K562 (cell line): Measurements from ENCODE around the gene GALM. TPM values are rescaled to one million over a fixed set of nuclear protein-coding genes. Genes with fewer than 3 reads are reported as not detected.
A peak's percentile ranks its signal among the peaks of the same experiment; 100 is the strongest.

Experiments used
- ARID2 ChIP-seq: fragments of 450-650 bp; IDR thresholded peaks from 2 replicates; pipeline ENCODE4 v1.6.1; 2017; ENCODE audit warnings: antibody characterized with exemption, mild to moderate bottlenecking
- BACH1 ChIP-seq: fragments of 200-800 bp; sonication (Bioruptor generic); IDR thresholded peaks from 2 replicates; pipeline ENCODE4 v1.6.1; 2016; ENCODE audit warnings: missing genetic modification characterization, missing compliant biosample characterization
- BMI1 ChIP-seq: fragments of 150-350 bp; IDR thresholded peaks from 2 replicates; pipeline ENCODE4 v1.6.1; 2014; ENCODE audit warnings: low read length
- BRD9 ChIP-seq: fragments of 450-650 bp; IDR thresholded peaks from 2 replicates; pipeline ENCODE4 v1.6.1; 2018; ENCODE audit warnings: low read depth; ENCODE audit not compliant: partially characterized antibody
- CCNT2 ChIP-seq: IDR thresholded peaks from 2 replicates; pipeline ENCODE4 v1.6.1; 2011; ENCODE audit warnings: borderline replicate concordance, low read depth, mild to moderate bottlenecking, moderate library complexity, mixed read lengths, low read length; ENCODE audit not compliant: insufficient read length; ENCODE audit errors: extremely low read depth
- E2F4 ChIP-seq: sonication (generic); formaldehyde crosslinking; IDR thresholded peaks from 2 replicates; pipeline ENCODE4 v1.8.0; 2022; ENCODE audit warnings: mild to moderate bottlenecking, low read depth, missing genetic modification reagents
- ETS1 ChIP-seq: conservative IDR thresholded peaks from 2 replicates; pipeline ENCODE4 v1.6.1; 2011; ENCODE audit warnings: low read depth, mild to moderate bottlenecking, low read length; ENCODE audit not compliant: control insufficient read depth
- EZH2 ChIP-seq: IDR thresholded peaks from 2 replicates; pipeline ENCODE4 v1.6.1; 2012; ENCODE audit warnings: low read depth, mild to moderate bottlenecking, inconsistent platforms, low read length, borderline replicate concordance
- KDM2B ChIP-seq: fragments of 250-450 bp; sonication (Bioruptor Pico); IDR thresholded peaks from 2 replicates; pipeline ENCODE4 v1.8.0; 2021; ENCODE audit warnings: mild to moderate bottlenecking, moderate library complexity
- MEIS2 ChIP-seq: fragments of 450-650 bp; IDR thresholded peaks from 2 replicates; pipeline ENCODE4 v1.6.1; 2014; ENCODE audit warnings: mild to moderate bottlenecking; ENCODE audit not compliant: partially characterized antibody
- PHF8 ChIP-seq: fragments of 200-600 bp; sonication (generic); IDR thresholded peaks from 2 replicates; pipeline ENCODE4 v1.6.1; 2012; ENCODE audit warnings: mixed run types, mild to moderate bottlenecking, inconsistent platforms, low read length, moderate library complexity, borderline replicate concordance
- SIN3A ChIP-seq, 2 experiments: fragments of 150-350 bp in 1 of 2; IDR thresholded peaks; 2 replicates each; pipeline ENCODE4 v1.6.1; 2011 to 2016; ENCODE audit warnings: borderline replicate concordance in 2 of 2, low read depth in 2 of 2, low read length in 2 of 2, mild to moderate bottlenecking in 2 of 2, moderate library complexity in 2 of 2; ENCODE audit not compliant: control insufficient read depth in 1 of 2
- THAP7 ChIP-seq: fragments of 250-450 bp; sonication (Bioruptor Pico); IDR thresholded peaks from 2 replicates; pipeline ENCODE4 v1.5.0; 2021
- TRIM28 ChIP-seq: fragments of 450-650 bp; IDR thresholded peaks from 2 replicates; pipeline ENCODE4 v1.6.1; 2017
- TSHZ1 ChIP-seq: fragments of 250-450 bp; sonication (Bioruptor Pico); IDR thresholded peaks from 2 replicates; pipeline ENCODE4 v1.4.0; 2020; ENCODE audit warnings: mild to moderate bottlenecking, moderate library complexity
- ZBTB1 ChIP-seq: sonication (generic); formaldehyde crosslinking; IDR thresholded peaks from 2 replicates; pipeline ENCODE4 v1.8.1; 2023; ENCODE audit warnings: missing genetic modification reagents, low read depth, mild to moderate bottlenecking, borderline replicate concordance
- ZNF217 ChIP-seq: sonication (generic); formaldehyde crosslinking; IDR thresholded peaks from 2 replicates; pipeline ENCODE4 v1.8.0; 2022; ENCODE audit warnings: mild to moderate bottlenecking, missing genetic modification reagents
- ZNF384 ChIP-seq: IDR thresholded peaks from 2 replicates; pipeline ENCODE4 v1.6.1; 2012; ENCODE audit warnings: low read depth, low read length, improper control_type of control experiment
- polyA plus RNA-seq, 8 experiments: library from polyadenylated mRNA; depleted of rRNA in 4 of 8; stranded (reverse) in 5 of 8; unstranded in 3 of 8; fragments of >200 nt; fragmentation: Nextera tagmentation in 2 of 8; fragmentation: Illumina TruSeq in 1 of 8; extraction: Ambion mirVana in 2 of 8; extraction: Trizol in 1 of 8; gene quantifications; 2 replicates each; pipeline versions ENCODE4 v1.2.1 to v1.2.3, GENCODE V29; 2011 to 2014; ENCODE audit warnings: inconsistent platforms in 1 of 8, missing spikeins in 1 of 8
- total RNA-seq, 7 experiments: library from RNA; depleted of rRNA in 6 of 7; stranded (reverse); fragments of >200 nt in 6 of 7; fragmentation: Illumina TruSeq in 2 of 7; extraction: Trizol in 2 of 7; gene quantifications; 2 replicates each; pipeline versions ENCODE4 v1.2.1 to v1.2.3, GENCODE V29; 2011 to 2021; ENCODE audit warnings: low replicate concordance in 1 of 7

GALM gene
- total and polyA plus RNA-seq, 9 of the 15 experiments (the other 6 are each of a cell fraction or from before 2014, with no cell fraction given), result 22.1 to 51.7 (median 27.9) TPM

- TF ChIP-seq E2F4 (CRISPR knock-in tag) (peak; percentile 90), THAP7 (CRISPR knock-in tag) (peak; percentile 94), CCNT2 (peak; percentile 52), ARID2 (peak; percentile 68; the same call in 1 of the 2 replicates), TSHZ1 (no peak; the same call in 1 of the 2 replicates), EZH2 (no peak), BMI1 (peak; percentile 81), BRD9 (peak; percentile 64), PHF8 (peak; percentile 97), ZBTB1 (CRISPR knock-in tag) (peak; percentile 24; the same call in 1 of the 2 replicates), TRIM28 (peak; percentile 27; the same call in 1 of the 2 replicates), ZNF384 (peak; percentile 3; the same call in 1 of the 2 replicates), KDM2B (peak; percentile 98), ETS1 (no peak; the same call in none of the 2 replicates), BACH1 (tag) (peak; percentile 20; the same call in 1 of the 2 replicates), MEIS2 (peak; percentile 77), SIN3A (IDR thresholded peaks at IDR 0.05; ENCODE audit: borderline replicate concordance in 2 of 2, control insufficient read depth in 1 of 2, low read depth in 2 of 2, low read length in 2 of 2) (peak; percentile 81 to 87; a peak in 3 of 4 replicates), ZNF217 (CRISPR knock-in tag) (0 out of 2 replicates have a peak, but pooled peaks have one; percentile 36)
Measured at GRCh38 chr2:38750891-38751595, 85.1 kb downstream of the GALM start, which contains the start of gene SRSF7 (continued).
